Daoy (cell line): ENCODE results near the gene COQ8B. TPM values are rescaled to one million over a fixed set of nuclear protein-coding genes. Genes with fewer than 3 reads are reported as not detected.
"Not testable (repeated sequence)": the region's sequence is repeated elsewhere in the genome, so short reads cannot be mapped to it uniquely, and the experiment has no call there.

Experiments
- DNase-seq: peaks from one replicate; pipeline ENCODE4 v3.0.0-alpha.2; 2015; ENCODE audit warnings: low read depth
- total RNA-seq: library from RNA; depleted of rRNA; stranded (reverse); fragments of >200 nt; shearing (Covaris generic); gene quantifications from 2 replicates; pipeline ENCODE4 v1.2.3, GENCODE V29; 2014

COQ8B gene
- total RNA-seq, 1 experiment from 2014 or later = 20.0 TPM

GRCh38 chr19:40742477-40742876, 25.8 kb upstream of the COQ8B start:
- DNase-seq = no peak

DNA sequence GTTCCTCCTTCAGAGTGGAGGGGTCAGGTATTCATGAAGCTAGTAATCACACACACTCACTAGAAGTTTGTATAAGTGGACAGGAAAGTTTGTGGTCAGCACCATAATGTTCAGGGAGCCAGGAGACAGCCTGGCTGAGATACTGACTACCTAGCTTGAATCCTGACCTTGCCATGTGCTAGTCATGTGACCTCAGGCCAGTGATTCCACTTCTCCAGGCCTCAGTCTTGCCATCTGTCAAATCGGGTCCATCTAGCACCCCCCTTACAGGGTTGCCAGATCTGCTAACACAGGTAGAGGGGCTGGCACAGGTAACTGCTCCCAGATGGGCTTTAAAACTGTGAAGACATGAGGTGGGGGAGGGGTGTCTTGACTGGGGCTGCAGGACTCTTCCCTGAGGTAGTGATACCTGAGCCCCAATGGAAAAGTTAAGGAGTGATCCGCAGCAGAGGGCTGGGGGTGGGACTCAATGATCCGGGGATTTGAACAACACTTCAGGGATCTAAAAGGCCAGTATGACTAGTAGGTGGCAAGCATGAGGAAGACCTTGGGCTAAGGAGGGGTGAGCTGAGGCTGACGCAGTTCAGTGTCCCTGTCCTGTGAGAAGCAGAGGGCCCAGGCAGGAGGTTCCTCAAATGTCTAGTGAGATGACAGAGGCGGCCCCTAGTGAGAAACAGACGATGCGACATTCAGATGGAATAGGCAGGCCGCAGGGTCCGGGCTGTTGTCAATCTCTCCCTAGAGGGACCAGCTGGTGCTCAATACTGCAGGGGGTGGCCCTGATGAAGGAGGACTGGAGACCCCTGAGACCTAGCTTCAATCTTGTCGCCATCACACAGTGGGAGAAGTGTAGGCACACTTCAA, 25.1 kb upstream of the COQ8B start:
- no peak for DNase-seq

DNA sequence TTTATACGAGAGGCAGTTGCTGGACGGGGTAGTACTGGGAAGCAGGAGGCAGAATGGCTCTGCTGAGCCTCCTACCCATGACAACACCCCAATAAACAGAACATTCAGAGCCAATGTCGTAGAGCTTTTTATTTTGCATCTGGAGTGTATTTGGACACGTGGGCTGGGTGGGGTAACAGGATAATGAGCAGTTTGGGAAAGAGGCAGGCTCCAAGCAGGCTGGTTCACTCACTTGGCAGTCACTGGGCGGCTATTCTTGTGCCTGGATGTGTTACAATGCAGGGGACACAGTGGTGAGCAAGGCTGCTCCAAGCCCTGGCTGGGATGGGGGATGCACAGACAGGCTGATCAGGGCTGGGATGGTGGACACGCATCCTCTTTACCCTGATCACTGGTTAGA, 24.1 kb upstream of the COQ8B start:
- DNase-seq = no peak

DNA sequence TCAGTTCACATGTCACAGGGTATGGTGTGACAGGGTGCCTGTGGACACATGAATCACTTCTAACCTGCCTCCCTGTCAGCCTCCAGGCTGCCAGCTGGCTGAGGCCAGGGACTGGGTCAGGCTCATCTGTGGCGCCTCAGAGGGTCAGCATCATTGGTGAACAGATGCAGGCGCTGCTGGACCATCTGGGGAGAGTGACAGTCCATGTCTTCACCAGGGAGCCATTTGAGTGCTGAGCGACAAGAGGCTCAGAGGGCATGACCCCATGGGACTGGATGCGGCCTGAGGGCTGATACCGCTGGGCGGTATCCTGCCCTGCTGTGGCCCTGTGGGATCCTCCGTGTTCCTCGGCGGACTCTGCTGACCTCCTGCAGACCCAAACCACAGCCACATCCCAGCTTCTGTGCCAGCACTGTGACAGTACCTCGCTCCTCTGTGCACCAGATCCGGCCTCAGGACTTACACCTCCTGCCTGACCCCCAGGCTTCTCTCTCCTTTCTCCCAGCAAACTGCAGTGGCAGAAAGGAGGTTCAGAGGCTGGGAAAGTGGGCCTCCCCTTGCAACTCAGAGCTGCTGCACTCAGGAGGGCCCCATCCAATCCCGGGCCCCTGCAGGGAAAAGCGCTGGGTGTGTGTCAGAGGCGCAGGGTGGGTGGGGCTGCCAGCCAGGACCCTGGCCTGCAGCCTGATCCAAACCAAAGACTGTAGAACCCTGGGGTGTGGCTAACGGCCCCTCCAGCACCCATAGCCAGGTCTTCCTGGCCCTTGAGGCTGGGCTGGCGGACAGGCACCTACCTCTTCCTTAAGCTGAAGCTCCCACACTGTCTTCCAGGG, 23.4 kb upstream of the COQ8B start:
- no peak for DNase-seq

DNA sequence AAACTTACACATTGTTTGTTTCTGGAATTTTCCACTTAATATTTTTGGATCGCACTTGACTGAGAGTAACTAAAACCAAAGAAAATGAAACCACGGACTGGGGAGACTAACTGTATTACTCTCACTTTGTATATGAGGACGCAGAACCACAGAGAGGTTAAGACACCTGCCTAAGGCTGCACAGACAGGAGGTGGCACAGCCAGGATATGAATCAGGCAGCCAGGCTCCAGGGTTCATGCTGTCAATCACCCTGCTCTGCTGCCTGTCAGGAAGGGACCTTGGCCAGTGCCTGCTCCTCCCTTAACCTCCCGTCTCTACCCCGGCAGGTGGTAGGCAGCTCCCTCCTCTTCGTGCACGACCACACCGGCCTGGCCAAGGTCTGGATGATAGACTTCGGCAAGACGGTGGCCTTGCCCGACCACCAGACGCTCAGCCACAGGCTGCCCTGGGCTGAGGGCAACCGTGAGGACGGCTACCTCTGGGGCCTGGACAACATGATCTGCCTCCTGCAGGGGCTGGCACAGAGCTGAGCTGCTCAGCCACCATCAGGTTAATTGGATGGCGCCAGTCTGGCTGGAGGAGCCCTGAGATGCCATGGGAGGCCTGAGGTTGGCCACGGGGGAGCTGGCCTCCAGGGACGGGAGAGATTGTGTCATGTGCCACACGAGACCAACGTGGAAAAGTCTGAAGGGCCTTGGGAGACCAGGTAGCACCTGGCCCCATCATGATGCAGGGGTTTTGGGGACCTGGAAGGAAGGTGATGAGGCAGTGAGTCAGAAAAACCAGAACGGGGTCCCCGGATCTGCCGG, 22.5 kb upstream of the COQ8B start:
- DNase-seq = no peak

- no peak for DNase-seq
These were observed 20.5 kb upstream of the COQ8B start for GRCh38 chr19:40737102-40737644.

- no peak for DNase-seq
These were observed 20.0 kb upstream of the COQ8B start for GRCh38 chr19:40736661-40737060.

GRCh38 chr19:40735013-40735771, 18.5 kb upstream of the COQ8B start:
- no peak for DNase-seq

GRCh38 chr19:40733149-40733548, 16.5 kb upstream of the COQ8B start:
- no peak for DNase-seq

DNA sequence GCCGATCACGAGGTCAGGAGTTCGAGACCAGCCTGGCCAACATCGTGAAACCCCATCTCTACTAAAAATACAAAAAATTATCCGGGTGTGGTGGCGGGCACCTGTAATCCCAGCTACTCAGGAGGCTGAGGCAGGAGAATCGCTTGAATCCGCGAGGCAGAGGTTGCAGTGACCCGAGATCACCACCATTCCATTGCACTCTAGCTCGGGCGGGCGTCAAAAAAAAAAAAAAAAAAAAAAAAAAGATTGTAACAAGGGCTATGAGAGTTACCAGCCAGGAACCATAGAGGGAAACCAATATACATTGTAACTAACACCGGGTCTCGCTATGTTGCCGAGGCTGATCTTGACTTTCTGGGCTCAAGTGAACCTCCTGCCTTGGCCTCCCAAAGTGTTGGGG, 15.6 kb upstream of the COQ8B start:
- DNase-seq = not testable (repeated sequence)

GRCh38 chr19:40730065-40730464, 13.4 kb upstream of the COQ8B start:
- DNase-seq = not testable (repeated sequence)

DNA sequence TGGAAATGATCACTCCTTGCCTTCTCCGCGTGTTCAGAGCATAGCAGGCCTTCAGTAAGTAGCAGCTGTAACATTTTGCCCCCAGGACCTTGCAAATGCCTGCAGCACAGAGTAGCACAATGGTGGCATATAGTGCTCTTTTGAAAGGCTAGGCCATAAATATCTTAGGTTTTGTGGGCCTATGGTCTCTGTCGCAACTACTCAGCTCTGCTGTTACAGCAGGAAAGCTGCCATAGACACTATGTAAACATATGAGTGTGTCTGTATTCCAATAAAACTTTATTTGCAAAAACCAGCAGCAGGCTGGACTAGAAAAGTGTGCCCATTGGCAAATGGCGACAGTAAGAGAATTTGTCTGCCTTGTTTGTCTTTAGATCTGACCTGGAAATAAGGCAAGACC, 9.6 kb upstream of the COQ8B start:
- no peak for DNase-seq

DNA sequence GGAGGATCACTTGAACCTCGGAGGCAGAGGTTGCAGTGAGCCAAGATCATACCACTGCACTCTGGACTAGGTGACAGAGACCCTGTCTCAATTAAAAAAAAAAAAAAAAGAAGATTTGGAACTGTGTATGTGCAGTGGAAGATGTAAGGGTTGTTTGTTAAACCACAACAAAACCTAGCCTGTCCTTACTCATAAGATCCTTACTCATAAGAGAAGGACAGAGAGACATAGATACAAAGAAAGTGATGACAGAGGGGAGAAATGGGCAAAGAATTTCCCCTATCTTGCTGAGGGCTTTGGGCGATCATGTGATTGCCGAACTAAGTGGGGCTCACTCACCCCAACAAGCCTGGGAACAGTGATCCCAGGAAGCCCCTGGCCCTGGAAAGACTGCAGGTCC, 8.2 kb upstream of the COQ8B start:
- no peak for DNase-seq

DNA sequence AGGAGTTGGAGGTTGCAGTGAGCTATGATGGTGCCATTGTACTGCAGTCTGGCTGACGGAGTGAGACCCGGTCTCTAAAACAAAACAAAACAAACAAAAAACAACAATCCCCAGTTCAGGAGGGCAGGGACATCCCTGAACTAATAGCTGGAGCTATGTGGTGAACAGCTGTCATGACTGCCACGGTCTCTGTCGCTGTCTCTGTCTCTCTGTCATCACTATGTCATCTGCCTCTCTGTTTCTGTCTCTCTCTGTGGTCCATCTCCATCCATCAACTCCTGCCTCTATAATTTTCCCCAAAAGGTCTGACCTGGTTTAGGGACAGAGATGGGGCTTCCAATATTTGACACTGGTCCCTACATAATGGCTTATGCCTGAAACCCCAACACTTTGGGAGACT, 7.6 kb upstream of the COQ8B start:
- DNase-seq = no peak

- DNase-seq = no peak
These were observed 7.1 kb upstream of the COQ8B start for GRCh38 chr19:40723661-40724254.

DNA sequence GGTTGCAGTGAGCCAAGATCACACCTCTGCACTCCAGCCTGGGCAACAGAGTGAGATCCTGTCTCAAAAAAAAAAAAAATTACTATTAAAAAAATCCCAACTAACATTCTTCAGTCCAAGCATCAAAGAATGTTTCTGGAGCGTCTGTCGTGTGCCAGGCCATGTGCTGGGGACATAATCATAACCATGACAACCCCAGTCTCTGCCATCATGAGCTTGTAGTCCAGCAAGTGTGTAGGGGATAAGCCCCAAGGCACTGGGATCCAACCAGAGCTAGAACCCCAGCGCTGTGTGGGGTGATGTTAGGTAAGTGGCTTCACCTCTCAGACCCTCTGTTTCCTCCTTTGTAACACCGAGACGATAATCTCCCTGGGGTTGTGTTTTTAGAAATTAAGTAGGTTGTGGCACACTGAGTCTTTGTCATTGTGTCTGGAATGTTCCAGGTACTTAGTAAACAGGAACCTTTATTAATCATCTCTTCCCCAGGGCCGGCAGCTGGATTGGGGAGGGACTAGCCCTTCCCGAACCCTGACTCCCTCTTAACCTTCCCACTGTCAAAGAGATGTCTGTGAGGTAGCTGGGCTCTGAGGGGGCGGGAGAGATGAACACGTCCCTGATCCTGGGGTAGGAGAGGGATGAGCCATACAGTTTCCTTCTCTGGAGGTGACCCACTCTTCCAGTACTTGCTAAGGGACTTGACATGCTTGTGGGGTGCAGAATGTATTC, 5.4 kb upstream of the COQ8B start:
- no peak for DNase-seq

- no peak for DNase-seq
These were observed 4.4 kb upstream of the COQ8B start for GRCh38 chr19:40721140-40721486.

DNA sequence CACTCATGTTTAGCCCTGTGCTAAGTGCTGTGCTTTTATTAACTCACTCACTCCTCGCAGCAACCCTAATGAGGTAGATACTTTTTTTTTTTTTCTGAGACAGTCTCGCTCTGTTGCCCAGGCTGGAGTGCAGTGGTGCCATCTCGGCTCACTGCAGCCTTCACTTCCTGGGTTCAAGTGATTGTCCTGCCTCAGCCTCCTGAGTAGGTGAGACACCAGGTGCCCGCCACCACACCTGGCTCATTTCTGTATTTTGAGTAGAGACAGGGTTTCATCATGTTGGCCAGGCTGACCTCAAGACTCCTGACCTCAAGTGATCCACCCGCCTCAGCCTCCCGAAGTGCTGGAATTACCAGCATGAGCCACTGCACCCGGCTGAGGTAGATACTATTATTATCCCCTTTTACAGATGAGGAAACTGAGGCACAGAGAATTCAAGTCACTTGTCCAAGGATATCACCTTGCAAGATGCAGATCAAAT, 2.8 kb upstream of the COQ8B start:
- DNase-seq = no peak

- DNase-seq = peak; percentile 63
These were observed 2.2 kb upstream of the COQ8B start for GRCh38 chr19:40718774-40719391.
